NCI-H1048 (cell line): ENCODE results near the gene ZBED1.
"Not testable (repeated sequence)": the region's sequence is repeated elsewhere in the genome, so short reads cannot be mapped to it uniquely, and the experiment has no call there.

Experiments
- DNase-seq: peaks from one replicate; lab custom pipeline; 2025; lab: John Stamatoyannopoulos, UW

ZBED1 gene

DNA sequence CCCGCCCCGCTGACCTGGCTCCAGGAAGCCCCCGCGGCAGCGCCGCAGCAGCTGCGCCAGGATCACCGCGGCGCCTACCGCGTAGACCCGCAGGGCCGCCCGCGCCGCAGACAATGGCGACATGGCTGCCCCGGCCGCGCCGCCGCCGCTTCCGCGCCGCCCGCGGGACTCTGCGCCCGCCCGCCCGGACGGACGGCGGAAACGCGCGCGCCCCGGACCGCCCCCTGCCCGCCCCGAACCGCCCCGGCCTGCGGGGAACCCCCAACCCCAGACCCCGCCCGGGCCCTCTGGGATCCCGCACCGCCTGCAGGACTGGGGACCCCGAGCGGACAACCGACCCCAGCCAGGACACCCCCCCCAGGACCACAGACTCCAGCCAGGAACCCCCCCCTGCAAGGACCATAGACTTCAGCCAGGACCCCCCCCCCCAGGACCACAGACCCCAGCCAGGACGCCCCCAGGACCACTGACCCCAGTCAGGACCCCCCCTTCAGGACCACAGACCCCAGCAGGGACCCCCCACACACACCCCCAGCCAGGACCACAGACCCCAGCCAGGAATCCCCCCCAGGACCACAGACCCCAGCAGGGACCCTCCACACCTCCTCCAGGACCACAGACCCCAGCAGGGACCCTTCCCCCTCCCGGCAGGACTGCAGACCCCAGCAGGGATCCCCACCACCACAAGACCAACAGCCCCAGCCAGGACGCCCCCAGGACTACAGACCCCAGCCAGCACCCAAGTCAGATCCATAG lies at the start of gene ZBED1, which contains the start of gene DHRSX:
TSS of gene ZBED1 (minus strand) at position 174 of the 756 bp plus-strand sequence. CDS start 10,257 bp downstream, outside the sequence.
TSS of gene DHRSX (minus strand) at position 174 of the 756 bp plus-strand sequence. CDS start at position 123, 51 bp downstream.
- DNase-seq = no peak

GRCh38 chrX:2549876-2550275 lies 49.1 kb upstream of the ZBED1 start:
- DNase-seq = peak; percentile 50

- no peak for DNase-seq
Measured at GRCh38 chrX:2548711-2549423, 48.1 kb upstream of the ZBED1 start.

- DNase-seq = no peak
Measured at GRCh38 chrX:2547736-2548135, 47.0 kb upstream of the ZBED1 start.

DNA sequence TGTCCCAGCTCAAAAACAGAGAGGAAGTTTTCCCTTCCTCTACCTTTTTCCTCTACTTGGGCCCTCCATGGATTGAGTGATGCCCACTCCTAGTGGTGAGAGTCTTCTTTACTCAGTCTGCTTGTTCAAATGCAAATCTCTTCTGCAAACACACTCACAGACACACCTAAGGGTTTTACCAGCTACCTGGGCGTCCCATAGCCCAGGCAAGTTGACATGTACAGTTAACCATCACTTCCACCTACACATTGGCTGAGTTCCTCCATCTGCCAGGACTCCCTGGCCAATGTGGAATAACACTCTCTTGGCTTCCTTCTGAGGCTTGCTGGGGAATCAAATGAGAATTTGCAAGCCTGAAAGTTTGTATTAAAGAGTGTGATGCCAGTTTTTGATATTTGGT lies 45.7 kb upstream of the ZBED1 start:
- DNase-seq = no peak

DNA sequence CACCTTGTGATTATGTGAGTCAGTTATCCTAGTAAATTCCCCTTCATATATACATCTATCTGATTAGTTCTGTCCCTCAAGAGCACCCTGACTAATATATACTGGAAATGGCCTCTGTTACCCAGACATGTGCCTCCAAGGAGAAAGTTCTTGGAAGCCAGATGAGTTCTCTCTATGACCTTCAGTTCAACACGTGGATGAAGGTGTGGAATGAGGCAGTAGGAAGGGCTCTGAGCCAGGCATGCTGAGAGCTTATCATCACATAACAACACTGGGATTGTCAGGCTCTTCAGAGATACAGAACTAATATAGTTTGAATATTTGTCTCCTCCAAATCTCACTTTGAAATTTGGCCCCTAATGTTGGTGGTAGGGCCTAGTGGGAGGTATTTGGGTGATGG lies 44.4 kb upstream of the ZBED1 start:
- DNase-seq = no peak

DNA sequence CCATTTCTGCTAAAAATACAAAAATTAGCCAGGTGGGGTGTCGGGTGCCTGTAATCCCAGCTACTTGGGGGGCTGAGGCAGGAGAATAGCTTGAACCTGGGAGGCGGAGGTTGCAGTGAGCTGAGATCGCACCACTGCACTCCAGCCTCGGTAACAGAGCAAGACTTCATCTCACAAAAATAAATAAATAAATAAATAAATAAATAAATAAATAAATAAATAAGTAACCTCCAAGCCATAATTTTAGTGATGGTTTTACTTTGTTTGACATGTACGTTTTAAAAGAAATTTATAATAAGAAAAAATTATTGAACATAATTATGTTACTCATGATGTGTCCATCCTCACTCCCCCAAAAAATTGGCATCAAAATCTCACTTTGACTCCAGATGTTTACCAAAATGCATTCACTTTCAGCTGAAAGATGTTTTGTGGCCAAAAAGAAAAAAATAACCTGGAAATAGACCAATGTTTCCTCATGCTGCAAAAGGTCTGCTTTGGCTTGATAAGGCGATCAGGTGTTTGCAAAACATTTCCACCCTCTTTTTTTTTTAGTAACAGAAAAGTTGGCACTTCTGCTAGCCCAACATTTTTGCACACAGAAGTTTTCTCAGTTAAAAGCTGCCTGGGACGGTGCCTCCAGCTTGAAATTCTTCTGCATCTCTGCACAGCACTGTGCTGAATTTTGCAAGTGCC lies 42.2 kb upstream of the ZBED1 start:
- DNase-seq = no peak

- no peak for DNase-seq
Measured at GRCh38 chrX:2541603-2542002, 40.8 kb upstream of the ZBED1 start.

DNA sequence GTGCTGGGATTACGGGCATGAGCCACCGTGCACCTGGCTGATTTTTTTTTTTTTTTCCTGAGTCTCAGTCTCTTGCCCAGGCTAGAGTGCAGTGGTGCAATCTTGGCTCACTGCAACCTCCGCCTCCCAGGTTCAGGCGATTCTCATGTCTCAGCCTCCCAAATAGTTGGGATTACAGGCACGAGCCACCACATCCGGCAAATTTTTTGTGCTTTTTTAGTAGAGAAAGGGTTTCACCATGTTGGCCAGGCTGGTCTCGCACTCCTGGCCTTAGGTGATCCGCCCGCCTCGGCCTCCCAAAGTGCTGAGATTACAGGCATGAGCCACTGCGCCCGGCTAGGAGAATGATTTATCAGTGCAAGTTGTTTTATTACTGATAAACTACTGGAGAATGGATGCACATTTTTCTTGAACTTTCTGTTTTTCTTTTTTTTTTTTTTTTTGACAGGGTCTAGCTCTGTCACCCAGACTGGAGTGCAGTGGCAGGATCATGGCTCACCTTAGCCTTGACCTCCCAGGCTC lies 39.7 kb upstream of the ZBED1 start:
- no peak for DNase-seq

- no peak for DNase-seq
Measured at GRCh38 chrX:2539586-2539985, 38.8 kb upstream of the ZBED1 start.

GRCh38 chrX:2538031-2538757 lies 37.4 kb upstream of the ZBED1 start:
- DNase-seq = no peak

- DNase-seq = no peak
Measured at GRCh38 chrX:2536974-2537373, 36.2 kb upstream of the ZBED1 start.

- DNase-seq = no peak
Measured at GRCh38 chrX:2536141-2536540, 35.4 kb upstream of the ZBED1 start.

GRCh38 chrX:2534261-2535021 lies 33.7 kb upstream of the ZBED1 start:
- not testable (repeated sequence) for DNase-seq

- DNase-seq = no peak
Measured at GRCh38 chrX:2533424-2533823, 32.6 kb upstream of the ZBED1 start.

DNA sequence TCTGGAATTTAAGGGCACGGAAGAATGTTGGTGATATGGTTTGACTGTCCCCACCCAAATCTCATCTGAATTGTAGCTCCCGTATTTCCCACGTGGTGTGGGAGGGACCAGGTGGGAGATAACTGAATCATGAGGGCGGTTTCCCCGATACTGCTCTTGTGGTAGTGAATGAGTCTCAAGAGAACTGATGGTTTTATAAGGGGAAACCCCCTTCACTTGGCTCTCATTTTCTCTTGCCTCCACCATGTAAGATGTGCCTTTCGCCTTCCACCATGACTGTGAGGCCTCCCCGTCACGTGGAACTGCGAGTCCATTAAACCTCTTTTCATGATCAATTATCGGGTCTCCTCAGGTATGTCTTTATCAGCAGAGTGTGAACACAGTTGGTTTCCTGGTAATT lies 25.6 kb upstream of the ZBED1 start:
- DNase-seq = no peak

- no peak for DNase-seq
Measured at GRCh38 chrX:2523911-2524310, 23.1 kb upstream of the ZBED1 start.

DNA sequence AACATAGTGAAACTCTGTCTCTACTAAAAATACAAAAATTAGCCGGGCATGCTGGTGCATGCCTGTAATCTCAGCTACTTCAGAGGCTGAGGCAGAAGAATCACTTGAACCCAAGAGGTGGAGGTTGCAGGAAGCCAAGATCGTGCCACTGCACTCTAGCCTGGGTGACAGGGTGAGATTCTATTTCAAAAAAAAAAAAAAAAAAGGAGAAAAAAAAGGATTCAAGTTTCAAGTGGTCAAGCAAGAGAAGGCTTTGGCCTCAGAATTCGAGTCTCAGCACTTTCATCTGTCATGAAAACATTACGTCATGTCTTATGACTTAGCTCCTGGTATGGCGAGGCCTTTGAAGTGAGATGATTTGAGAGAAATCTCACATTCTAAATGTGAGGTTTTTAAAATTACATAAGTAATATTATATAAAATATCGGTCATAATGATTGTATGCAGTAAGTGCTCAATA lies 21.2 kb upstream of the ZBED1 start:
- no peak for DNase-seq

GRCh38 chrX:2521092-2521926 lies 20.5 kb upstream of the ZBED1 start:
- DNase-seq = no peak

DNA sequence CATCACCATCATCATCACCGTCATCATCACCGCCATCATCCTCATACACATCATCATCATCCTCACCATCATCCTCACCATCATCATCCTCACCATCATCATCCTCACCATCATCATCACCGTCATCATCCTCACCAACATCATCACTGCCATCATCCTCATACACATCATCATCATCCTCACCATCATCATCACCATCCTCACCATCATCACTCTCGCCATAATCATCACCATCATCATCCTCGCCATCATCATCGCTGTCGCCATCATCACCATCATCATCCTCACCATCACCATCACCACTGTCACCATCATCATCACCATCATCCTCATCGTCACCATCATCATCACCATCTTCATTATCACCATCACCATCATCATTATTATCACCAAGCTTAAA lies 19.8 kb upstream of the ZBED1 start:
- no peak for DNase-seq
